Nephron progenitor cell (in vitro differentiated cells): Measurements from ENCODE around the gene FCGBP.
A peak's percentile ranks its signal among the peaks of the same experiment; 100 is the strongest.

Experiments used
- DNase-seq: peaks from one replicate; pipeline ENCODE4 v3.0.0; 2021
- H3K27ac Mint-ChIP-seq: 2 replicates; pipeline ENCODE4 v1.8.0; 2021; ENCODE audit warnings: mild to moderate bottlenecking, moderate library complexity, mixed read lengths
- H3K27me3 Mint-ChIP-seq: 2 replicates; pipeline ENCODE4 v1.8.0; 2021; ENCODE audit warnings: mild to moderate bottlenecking, low read depth, mixed read lengths; ENCODE audit not compliant: poor library complexity
- H3K36me3 Mint-ChIP-seq: 2 replicates; pipeline ENCODE4 v1.8.0; 2021; ENCODE audit warnings: low read depth, mixed read lengths
- H3K4me1 Mint-ChIP-seq: 2 replicates; pipeline ENCODE4 v1.8.0; 2021; ENCODE audit warnings: mixed read lengths
- H3K4me3 Mint-ChIP-seq: 2 replicates; pipeline ENCODE4 v1.8.0; 2021; ENCODE audit warnings: mild to moderate bottlenecking, moderate library complexity, mixed read lengths
- H3K9me3 Mint-ChIP-seq: 2 replicates; pipeline ENCODE4 v1.8.0; 2021; ENCODE audit warnings: mild to moderate bottlenecking, moderate library complexity, mixed read lengths
- TF ChIP-seq, protein P1 (sequence below): fragments of 200-600 bp; sonication (generic); IDR thresholded peaks from 2 replicates; pipeline ENCODE4 v1.5.0; 2021; ENCODE audit warnings: antibody characterized with exemption

FCGBP gene

DNA sequence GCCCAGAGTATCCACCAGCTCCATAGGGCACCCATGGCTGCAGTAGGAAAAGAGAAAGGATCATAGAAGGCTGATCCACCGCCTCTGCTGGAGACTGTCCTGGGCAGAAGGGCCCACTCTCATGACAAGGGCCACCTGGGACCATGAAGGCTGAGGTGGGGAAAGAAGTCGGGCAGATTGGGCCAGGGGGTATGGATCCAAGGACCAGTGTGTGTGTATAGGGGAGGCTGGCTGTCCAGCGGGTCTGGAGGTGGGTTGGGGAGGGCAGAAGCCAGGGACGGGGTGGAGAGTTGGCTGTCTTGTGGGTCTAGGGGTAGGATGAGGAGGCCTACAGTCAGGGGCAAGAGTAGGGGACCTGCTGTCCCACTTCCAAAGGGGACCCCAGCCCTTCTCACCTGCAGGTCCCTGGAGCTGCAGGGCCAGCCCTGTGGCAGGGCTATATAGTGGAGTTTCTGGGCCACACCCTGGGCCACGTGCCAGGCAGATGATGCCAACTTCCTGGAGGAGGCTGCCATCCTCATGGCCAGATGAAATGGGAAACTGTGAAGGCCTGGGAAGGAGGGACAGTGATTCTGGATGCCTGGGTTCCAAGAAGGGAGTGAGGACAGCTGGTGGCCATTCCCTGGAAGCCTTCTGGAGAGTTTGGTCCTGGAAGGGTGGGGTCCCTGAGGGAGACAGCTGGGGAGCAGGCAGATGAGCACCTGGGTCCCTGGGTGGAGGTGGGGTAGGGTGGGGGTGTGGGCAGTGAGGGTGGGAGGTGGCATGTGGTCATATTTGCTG lies at the start of gene FCGBP:
TSS of gene FCGBP (minus strand) at position 51 of the 780 bp plus-strand sequence.
- no peak for DNase-seq
- no peaks in the 10 kb centered on the region for H3K4me1 Mint-ChIP-seq
- H3K4me3 Mint-ChIP-seq, result no peak within 1 kb of the TSS
- no peak within 1 kb of the TSS for H3K27ac Mint-ChIP-seq
- H3K36me3 Mint-ChIP-seq, result no peaks in the 10 kb centered on the region
- TF ChIP-seq, protein P1, sequence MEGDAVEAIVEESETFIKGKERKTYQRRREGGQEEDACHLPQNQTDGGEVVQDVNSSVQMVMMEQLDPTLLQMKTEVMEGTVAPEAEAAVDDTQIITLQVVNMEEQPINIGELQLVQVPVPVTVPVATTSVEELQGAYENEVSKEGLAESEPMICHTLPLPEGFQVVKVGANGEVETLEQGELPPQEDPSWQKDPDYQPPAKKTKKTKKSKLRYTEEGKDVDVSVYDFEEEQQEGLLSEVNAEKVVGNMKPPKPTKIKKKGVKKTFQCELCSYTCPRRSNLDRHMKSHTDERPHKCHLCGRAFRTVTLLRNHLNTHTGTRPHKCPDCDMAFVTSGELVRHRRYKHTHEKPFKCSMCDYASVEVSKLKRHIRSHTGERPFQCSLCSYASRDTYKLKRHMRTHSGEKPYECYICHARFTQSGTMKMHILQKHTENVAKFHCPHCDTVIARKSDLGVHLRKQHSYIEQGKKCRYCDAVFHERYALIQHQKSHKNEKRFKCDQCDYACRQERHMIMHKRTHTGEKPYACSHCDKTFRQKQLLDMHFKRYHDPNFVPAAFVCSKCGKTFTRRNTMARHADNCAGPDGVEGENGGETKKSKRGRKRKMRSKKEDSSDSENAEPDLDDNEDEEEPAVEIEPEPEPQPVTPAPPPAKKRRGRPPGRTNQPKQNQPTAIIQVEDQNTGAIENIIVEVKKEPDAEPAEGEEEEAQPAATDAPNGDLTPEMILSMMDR, result no peak
- peaks cover 53% of the 10 kb centered on the region for H3K27me3 Mint-ChIP-seq
- H3K9me3 Mint-ChIP-seq, result peaks cover 15% of the 10 kb centered on the region

DNA sequence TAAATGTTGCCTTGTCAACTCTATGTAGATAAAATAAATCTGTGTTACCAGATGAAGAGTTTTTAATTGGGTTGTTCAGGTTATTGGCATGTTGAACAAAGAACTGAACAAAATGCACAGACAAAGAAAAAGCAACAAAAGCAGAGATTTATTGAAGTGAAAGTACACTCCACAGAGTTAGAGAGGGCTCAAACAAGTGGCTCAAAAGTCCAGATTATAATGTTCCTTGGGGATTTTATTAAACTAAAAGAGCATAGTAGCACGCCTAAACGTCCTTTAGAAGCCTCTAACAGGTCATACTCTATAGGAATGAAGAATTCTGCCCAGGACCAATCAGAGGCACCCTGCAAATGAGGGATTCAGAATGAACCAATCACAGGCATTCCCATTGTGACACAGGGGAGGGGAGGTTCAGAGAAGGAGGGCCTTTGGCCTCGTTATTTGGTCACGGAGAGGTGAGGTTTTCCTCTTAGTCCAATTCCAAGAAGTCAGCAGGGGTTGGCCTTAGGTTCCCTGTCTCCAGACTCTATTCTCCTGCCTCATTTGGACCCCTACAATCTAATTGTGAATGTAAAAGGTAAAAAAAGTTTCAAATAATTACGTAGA lies 49.4 kb upstream of the FCGBP start:
- Mint-ChIP-seq H3K36me3 (peaks cover 92% of the 10 kb centered on the region), H3K27me3 (peaks cover 3% of the 10 kb centered on the region), H3K4me1 (no peaks in the 10 kb centered on the region), H3K27ac (no peak overlapping the region), H3K4me3 (no peak overlapping the region), H3K9me3 (peaks cover 60% of the 10 kb centered on the region)
- DNase-seq, result no peak
- TF ChIP-seq, protein P1, result no peak

DNA sequence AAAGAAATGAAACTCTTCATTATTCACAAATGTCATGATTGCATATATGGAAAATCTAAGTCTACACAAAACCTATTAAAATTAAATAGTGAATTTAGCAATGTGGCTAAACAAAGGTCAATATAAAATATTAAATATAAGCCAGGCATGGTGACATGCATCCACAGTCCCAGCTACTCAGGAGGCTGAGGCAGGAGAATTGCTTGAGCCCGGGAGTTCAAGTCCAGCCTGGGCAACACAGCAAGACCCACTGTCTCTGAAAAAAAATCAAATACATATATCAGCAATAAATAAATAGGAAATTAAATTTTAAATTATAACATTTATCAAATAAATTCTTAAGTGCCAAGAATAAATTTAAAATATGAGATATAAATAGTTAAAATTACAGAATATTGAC lies 48.4 kb upstream of the FCGBP start:
- Mint-ChIP-seq H3K4me1 (no peaks in the 10 kb centered on the region), H3K36me3 (peaks cover 97% of the 10 kb centered on the region)
- TF ChIP-seq, protein P1, result no peak

DNA sequence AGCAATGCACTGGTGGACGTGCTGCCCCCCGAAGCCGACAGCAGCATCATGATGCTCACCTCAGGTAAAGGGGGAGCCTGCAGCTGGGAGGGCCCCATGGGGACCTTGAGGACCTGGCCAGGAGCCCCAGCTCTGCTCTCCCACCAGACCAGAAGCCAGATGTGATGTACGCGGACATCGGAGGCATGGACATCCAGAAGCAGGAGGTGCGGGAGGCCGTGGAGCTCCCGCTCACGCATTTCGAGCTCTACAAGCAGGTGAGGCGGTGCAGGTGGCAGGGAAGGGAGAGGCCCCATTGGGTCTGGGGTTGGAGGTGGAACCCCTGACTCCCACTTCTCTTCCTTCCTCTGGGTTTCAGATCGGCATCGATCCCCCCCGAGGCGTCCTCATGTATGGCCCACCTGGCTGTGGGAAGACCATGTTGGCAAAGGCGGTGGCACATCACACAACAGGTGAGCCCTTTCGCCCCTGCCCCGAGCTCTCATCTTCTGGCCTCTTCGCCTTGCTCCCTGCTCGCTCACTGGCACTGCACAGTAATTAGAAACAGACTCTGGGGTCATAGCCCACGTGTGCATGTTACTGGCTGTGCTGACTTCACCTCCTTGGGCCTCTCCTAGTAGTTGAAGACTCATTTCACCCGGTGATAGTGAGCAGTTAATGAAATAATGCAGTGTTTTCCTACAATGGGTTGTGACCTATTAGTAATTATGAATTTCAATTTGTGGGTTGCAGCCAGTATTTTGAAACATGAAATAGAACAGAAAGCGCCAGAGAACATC lies 40.1 kb upstream of the FCGBP start:
- H3K4me1 Mint-ChIP-seq, result peaks cover 28% of the 10 kb centered on the region
- H3K4me3 Mint-ChIP-seq, result no peak overlapping the region
- peaks cover 4% of the 10 kb centered on the region for H3K9me3 Mint-ChIP-seq
- H3K36me3 Mint-ChIP-seq, result peaks cover 65% of the 10 kb centered on the region
- no peak for DNase-seq
- no peaks in the 10 kb centered on the region for H3K27me3 Mint-ChIP-seq
- TF ChIP-seq, protein P1, result no peak
- no peak overlapping the region for H3K27ac Mint-ChIP-seq

More for the DNA sequence above, 48.4 kb upstream of the FCGBP start:
- DNase-seq, result no peak
- Mint-ChIP-seq H3K9me3 (peaks cover 53% of the 10 kb centered on the region), H3K27ac (no peak overlapping the region), H3K27me3 (peaks cover under 1% of the 10 kb centered on the region), H3K4me3 (no peak overlapping the region)

DNA sequence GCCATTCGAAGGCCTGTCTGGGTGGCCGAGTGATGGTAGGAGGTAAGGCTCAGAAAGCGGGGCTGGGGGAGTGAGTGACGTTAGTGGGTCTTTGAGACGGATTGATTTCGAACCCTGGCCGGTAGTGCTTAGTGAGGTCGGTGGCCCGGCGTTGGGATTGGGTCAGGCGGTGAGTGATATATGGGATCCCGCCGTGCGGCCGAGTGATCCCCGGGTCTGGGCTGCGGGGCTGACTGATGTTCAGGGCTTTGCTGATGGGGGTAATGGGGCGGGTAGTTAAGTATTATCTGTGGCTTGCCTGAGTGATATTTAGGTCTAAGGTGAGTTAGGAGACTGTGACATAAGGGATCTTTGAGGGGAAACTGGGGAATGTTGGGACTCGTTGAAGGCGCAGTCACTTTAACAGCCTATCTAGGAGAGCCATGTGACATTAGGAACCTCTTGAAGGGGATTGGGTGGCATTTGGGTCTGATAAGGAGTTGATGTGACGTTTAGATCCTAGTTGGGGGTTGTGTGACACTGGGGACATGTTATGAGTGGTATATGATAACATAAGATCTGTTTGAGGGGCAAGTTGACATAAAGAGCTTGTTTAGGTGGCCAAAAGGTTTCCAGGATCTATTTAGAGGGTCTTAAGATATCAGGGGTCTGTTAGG lies 37.1 kb upstream of the FCGBP start:
- Mint-ChIP-seq H3K27me3 (no peaks in the 10 kb centered on the region), H3K9me3 (peaks cover 4% of the 10 kb centered on the region), H3K27ac (peak overlapping the region; percentile 95), H3K36me3 (peaks cover 41% of the 10 kb centered on the region), H3K4me1 (peaks cover 36% of the 10 kb centered on the region), H3K4me3 (peak overlapping the region; percentile 95)
- TF ChIP-seq, protein P1, result no peak
- DNase-seq, result peak; percentile 56
